ENCODE measurements around the gene SHTN1.

Gene SHTN1

DNA sequence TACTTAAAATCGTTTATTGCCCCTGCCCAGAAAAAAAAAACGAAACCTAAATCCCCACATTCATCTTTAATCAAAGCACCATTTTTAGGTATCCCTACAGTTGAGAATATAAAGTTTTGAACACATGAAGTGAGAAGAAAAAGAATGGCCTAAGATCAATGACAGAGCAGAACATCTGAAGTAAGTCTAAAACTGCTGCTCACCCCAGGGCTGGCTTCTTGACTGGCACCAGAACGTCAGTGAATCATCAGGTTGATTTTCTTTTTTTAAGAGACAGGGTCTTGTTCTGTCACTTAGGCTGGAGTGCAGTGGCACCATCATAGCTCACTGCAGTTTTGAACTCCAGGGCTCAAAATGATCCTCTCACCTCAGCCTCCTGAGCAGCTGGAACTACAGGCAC is 24.9 kb downstream of the SHTN1 start:
- Histone ChIP-seq H3K27ac (ENCODE audit: low read length) (no peak overlapping the region), H3K36me3 (ENCODE audit: control insufficient read depth, low read depth, low read length) (no peaks in the 10 kb centered on the region), H3K9me3 (ENCODE audit: control insufficient read depth, low read depth, low read length) (no peaks in the 10 kb centered on the region), H3K4me3 (ENCODE audit: low read length) (no peak overlapping the region), H3K9ac (ENCODE audit: low read length) (no peak overlapping the region), H3K4me1 (ENCODE audit: control insufficient read depth, low read depth, low read length) (peaks cover 7% of the 10 kb centered on the region), H3K27me3 (ENCODE audit: control insufficient read depth, insufficient read depth, low read length) (no peaks in the 10 kb centered on the region)

DNA sequence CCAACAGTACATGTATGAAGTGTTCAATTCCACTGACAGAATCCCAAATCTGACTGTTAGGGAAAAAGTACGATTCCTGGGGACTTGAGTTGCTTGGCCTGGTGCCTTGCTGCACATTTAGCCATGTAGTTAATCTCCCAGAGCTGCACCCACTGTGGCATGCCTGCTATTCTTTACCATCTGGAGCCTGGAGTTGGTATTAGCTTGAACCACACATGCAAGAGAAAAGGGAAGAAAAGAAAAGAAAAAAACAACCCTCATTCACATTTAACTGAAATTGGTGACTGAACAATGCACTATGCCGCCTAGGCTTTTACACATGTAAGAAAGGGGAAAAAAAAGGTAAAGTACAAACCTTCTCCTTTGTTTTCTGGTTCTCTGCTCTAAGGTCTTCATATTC is 26.1 kb downstream of the SHTN1 start:
- H3K9me3 ChIP-seq (ENCODE audit: control insufficient read depth, low read depth, low read length), result no peaks in the 10 kb centered on the region
- no peaks in the 10 kb centered on the region for H3K27me3 ChIP-seq (ENCODE audit: control insufficient read depth, insufficient read depth, low read length)
- H3K9ac ChIP-seq (ENCODE audit: low read length), result no peak overlapping the region
- no peaks in the 10 kb centered on the region for H3K36me3 ChIP-seq (ENCODE audit: control insufficient read depth, low read depth, low read length)
- no peak overlapping the region for H3K4me3 ChIP-seq (ENCODE audit: low read length)
- H3K27ac ChIP-seq (ENCODE audit: low read length), result no peak overlapping the region
- peaks cover 13% of the 10 kb centered on the region for H3K4me1 ChIP-seq (ENCODE audit: control insufficient read depth, low read depth, low read length)

DNA sequence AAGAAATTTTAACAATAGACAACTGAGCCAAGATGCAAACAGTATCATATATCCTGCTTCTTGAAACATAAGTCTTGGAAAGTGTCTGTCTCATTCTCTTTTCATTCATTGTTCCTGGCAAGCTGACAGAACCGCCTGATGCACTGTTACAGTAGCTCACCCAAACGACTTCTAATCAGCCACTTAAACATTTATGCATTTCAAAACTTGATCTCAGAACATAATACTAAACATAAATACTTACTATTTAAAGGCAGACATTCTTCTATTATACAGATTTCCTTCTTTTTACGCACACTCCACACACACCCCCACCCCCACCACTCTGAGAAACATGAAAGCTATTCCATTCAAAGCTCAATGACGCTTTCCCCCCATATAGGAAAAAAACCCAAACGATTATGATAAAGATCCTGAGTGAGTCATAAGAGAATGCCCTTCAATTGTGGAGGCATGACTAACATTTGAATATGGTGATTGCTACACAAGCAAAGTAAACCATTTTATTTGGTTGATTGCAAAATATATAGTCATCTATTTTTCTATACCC is 30.5 kb downstream of the SHTN1 start:
- Histone ChIP-seq H3K36me3 (ENCODE audit: control insufficient read depth, low read depth, low read length) (no peaks in the 10 kb centered on the region), H3K9me3 (ENCODE audit: control insufficient read depth, low read depth, low read length) (no peaks in the 10 kb centered on the region), H3K9ac (ENCODE audit: low read length) (no peak overlapping the region), H3K27ac (ENCODE audit: low read length) (no peak overlapping the region), H3K4me3 (ENCODE audit: low read length) (no peak overlapping the region), H3K27me3 (ENCODE audit: control insufficient read depth, insufficient read depth, low read length) (no peaks in the 10 kb centered on the region), H3K4me1 (ENCODE audit: control insufficient read depth, low read depth, low read length) (peaks cover 13% of the 10 kb centered on the region)

DNA sequence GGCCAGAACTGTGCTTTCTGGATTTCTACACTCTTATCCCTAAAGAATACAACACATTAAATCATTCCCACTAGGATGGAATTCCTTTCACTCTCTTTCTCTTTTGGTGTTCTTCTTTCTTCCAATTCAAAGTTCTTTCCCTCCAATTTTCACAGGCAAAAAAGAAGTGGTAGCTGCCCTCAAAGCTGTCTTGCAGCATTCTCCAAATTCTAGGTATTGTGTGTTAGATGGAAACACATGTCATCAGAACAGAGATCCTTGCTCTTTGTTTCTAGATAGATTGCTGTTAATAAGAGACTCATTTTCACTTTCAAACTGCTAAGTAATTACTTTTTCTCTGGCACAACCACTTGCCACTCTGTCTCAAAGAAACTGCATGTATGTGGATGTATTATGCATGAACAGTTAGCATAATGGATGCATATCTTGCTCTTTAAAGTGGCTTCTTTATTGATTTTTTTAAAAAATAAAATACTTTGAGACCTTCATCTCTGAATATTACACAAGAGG is 31.0 kb downstream of the SHTN1 start:
- no peak overlapping the region for H3K27ac ChIP-seq (ENCODE audit: low read length)
- H3K27me3 ChIP-seq (ENCODE audit: control insufficient read depth, insufficient read depth, low read length), result no peaks in the 10 kb centered on the region
- no peaks in the 10 kb centered on the region for H3K9me3 ChIP-seq (ENCODE audit: control insufficient read depth, low read depth, low read length)
- H3K4me1 ChIP-seq (ENCODE audit: control insufficient read depth, low read depth, low read length), result peaks cover 11% of the 10 kb centered on the region
- H3K4me3 ChIP-seq (ENCODE audit: low read length), result no peak overlapping the region
- no peak overlapping the region for H3K9ac ChIP-seq (ENCODE audit: low read length)
- no peaks in the 10 kb centered on the region for H3K36me3 ChIP-seq (ENCODE audit: control insufficient read depth, low read depth, low read length)

GRCh38 chr10:116973371-116973905 is 31.5 kb downstream of the SHTN1 start:
- H3K27me3 ChIP-seq (ENCODE audit: control insufficient read depth, insufficient read depth, low read length), result no peaks in the 10 kb centered on the region
- no peaks in the 10 kb centered on the region for H3K36me3 ChIP-seq (ENCODE audit: control insufficient read depth, low read depth, low read length)
- peaks cover 6% of the 10 kb centered on the region for H3K4me1 ChIP-seq (ENCODE audit: control insufficient read depth, low read depth, low read length)
- H3K9ac ChIP-seq (ENCODE audit: low read length), result no peak overlapping the region
- H3K4me3 ChIP-seq (ENCODE audit: low read length), result no peak overlapping the region
- H3K9me3 ChIP-seq (ENCODE audit: control insufficient read depth, low read depth, low read length), result no peaks in the 10 kb centered on the region
- no peak overlapping the region for H3K27ac ChIP-seq (ENCODE audit: low read length)

DNA sequence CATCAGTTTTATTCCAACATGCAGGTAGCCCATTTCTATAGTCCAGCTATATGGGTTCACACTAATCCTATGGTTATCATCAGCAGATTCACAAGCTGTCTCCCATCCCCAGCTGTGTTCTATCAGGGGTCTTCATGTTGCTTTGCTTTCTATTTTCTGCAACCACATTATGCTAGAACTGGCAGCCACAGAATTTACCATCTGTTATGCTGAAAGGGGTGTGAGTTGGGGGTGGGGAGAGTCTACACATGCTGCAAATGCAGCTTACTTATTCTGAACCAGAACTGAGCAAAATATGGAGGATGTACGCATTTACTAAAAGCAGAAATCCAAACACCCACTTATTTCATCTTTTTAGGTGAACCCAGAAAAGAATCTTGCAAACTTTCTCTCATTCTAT is 32.9 kb downstream of the SHTN1 start:
- Histone ChIP-seq H3K9ac (ENCODE audit: low read length) (no peak overlapping the region), H3K36me3 (ENCODE audit: control insufficient read depth, low read depth, low read length) (no peaks in the 10 kb centered on the region), H3K4me1 (ENCODE audit: control insufficient read depth, low read depth, low read length) (peaks cover 6% of the 10 kb centered on the region), H3K9me3 (ENCODE audit: control insufficient read depth, low read depth, low read length) (no peaks in the 10 kb centered on the region), H3K4me3 (ENCODE audit: low read length) (no peak overlapping the region), H3K27ac (ENCODE audit: low read length) (no peak overlapping the region), H3K27me3 (ENCODE audit: control insufficient read depth, insufficient read depth, low read length) (no peaks in the 10 kb centered on the region)

- H3K9ac ChIP-seq (ENCODE audit: low read length), result no peak overlapping the region
- no peaks in the 10 kb centered on the region for H3K9me3 ChIP-seq (ENCODE audit: control insufficient read depth, low read depth, low read length)
- no peak overlapping the region for H3K27ac ChIP-seq (ENCODE audit: low read length)
- H3K27me3 ChIP-seq (ENCODE audit: control insufficient read depth, insufficient read depth, low read length), result no peaks in the 10 kb centered on the region
- H3K4me1 ChIP-seq (ENCODE audit: control insufficient read depth, low read depth, low read length), result peaks cover 6% of the 10 kb centered on the region
- H3K4me3 ChIP-seq (ENCODE audit: low read length), result no peak overlapping the region
- H3K36me3 ChIP-seq (ENCODE audit: control insufficient read depth, low read depth, low read length), result no peaks in the 10 kb centered on the region
These were observed 34.9 kb downstream of the SHTN1 start for GRCh38 chr10:116970050-116970449.

GRCh38 chr10:116968331-116968730 is 36.7 kb downstream of the SHTN1 start:
- Histone ChIP-seq H3K9me3 (ENCODE audit: control insufficient read depth, low read depth, low read length) (no peaks in the 10 kb centered on the region), H3K9ac (ENCODE audit: low read length) (no peak overlapping the region), H3K4me1 (ENCODE audit: control insufficient read depth, low read depth, low read length) (no peaks in the 10 kb centered on the region), H3K27me3 (ENCODE audit: control insufficient read depth, insufficient read depth, low read length) (no peaks in the 10 kb centered on the region), H3K36me3 (ENCODE audit: control insufficient read depth, low read depth, low read length) (no peaks in the 10 kb centered on the region), H3K27ac (ENCODE audit: low read length) (no peak overlapping the region), H3K4me3 (ENCODE audit: low read length) (no peak overlapping the region)

DNA sequence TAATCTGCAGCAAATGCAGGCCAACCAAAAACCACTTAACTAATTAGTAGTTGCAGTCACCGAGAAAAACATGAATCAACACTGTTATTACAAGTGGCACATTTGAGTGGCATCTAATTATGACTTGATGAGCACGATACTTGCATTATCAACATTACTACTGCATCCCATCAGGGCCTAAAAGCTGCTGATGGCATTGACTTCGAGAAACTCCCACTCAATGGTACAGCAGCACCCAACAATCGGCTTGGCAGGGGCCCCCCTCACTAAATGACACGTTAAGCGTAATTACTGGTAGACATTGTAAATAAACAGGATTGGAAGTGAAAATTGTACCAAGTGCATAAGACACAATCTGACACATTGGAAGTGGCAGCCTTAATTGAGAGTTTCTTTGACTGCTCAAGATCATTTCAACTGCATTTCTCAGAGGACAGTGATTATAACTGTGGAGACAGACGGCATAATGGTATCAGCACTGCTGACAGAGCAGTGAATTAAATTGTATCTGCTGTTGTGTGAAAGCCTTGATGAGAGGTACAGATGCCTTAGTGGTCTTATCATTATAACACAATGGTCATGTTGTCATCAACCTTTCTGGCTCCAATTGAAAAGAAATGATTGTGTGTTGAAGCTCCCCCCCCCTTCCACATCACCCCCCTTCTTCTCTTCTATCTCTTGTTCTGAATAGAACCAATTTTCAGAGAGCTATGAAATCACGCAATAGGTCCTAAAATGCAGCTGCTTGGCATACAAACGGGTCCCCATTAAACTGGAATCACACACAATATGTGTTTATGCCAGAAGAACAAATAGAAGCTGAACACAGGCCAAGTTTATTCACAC is 43.4 kb downstream of the SHTN1 start:
- Histone ChIP-seq H3K4me3 (ENCODE audit: low read length) (no peak overlapping the region), H3K4me1 (ENCODE audit: control insufficient read depth, low read depth, low read length) (no peaks in the 10 kb centered on the region), H3K9ac (ENCODE audit: low read length) (no peak overlapping the region), H3K36me3 (ENCODE audit: control insufficient read depth, low read depth, low read length) (no peaks in the 10 kb centered on the region), H3K27ac (ENCODE audit: low read length) (no peak overlapping the region), H3K27me3 (ENCODE audit: control insufficient read depth, insufficient read depth, low read length) (no peaks in the 10 kb centered on the region), H3K9me3 (ENCODE audit: control insufficient read depth, low read depth, low read length) (no peaks in the 10 kb centered on the region)

DNA sequence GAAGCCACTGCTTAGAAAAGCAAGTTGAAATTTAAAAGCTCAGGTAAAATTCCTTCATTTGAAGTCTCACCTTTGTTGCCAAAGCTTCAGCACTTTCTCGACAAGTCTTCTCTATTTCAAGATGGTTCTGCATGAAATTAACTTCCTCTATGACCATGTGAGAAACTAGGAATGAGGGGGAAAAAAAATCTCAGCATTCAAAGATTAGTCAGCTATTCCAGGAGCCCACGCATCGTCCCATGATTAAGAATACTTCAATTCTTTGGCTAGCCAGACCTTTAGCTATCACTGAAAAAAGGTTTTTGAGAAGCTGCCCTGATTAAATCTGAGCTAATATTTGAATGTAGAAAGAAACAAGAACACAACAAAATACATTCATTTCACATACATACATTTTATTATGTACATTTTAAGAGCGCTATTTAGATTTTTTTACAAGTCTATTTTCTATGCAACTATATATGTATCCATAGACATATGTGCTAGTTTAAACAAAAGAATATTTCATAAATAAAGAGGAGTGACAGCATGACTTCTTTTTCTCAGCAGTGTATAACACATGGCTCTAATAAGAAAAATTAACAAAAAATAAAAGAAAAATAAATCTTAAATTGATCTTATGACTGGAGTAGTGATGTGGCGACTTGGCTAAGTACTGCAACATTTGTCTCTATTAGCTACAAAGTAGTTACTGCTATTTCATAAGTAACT is 44.8 kb downstream of the SHTN1 start:
- H3K4me1 ChIP-seq (ENCODE audit: control insufficient read depth, low read depth, low read length), result no peaks in the 10 kb centered on the region
- H3K9me3 ChIP-seq (ENCODE audit: control insufficient read depth, low read depth, low read length), result no peaks in the 10 kb centered on the region
- H3K27me3 ChIP-seq (ENCODE audit: control insufficient read depth, insufficient read depth, low read length), result no peaks in the 10 kb centered on the region
- H3K27ac ChIP-seq (ENCODE audit: low read length), result no peak overlapping the region
- no peaks in the 10 kb centered on the region for H3K36me3 ChIP-seq (ENCODE audit: control insufficient read depth, low read depth, low read length)
- H3K4me3 ChIP-seq (ENCODE audit: low read length), result no peak overlapping the region
- H3K9ac ChIP-seq (ENCODE audit: low read length), result no peak overlapping the region

DNA sequence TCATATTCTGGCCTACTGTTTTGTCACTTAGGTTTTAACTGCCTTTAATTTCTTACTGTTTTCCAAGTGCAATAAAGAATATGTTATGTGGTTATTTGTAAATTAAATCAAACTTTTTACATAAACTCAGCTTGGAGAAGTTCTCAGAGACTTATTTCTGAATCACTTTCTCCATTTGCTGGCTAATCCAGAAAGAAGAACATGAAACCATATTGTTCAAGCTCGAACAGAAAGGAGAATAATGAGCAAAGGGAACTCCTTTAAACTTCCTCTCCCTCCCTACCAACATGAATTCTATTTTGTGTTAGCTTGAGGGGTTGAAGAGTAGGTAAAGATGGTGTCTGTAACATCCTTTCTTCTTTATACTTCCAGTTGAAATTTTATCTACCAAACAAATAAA is 52.3 kb downstream of the SHTN1 start:
- no peaks in the 10 kb centered on the region for H3K9me3 ChIP-seq (ENCODE audit: control insufficient read depth, low read depth, low read length)
- H3K27ac ChIP-seq (ENCODE audit: low read length), result no peak overlapping the region
- H3K4me1 ChIP-seq (ENCODE audit: control insufficient read depth, low read depth, low read length), result peaks cover 8% of the 10 kb centered on the region
- H3K36me3 ChIP-seq (ENCODE audit: control insufficient read depth, low read depth, low read length), result no peaks in the 10 kb centered on the region
- no peak overlapping the region for H3K4me3 ChIP-seq (ENCODE audit: low read length)
- no peaks in the 10 kb centered on the region for H3K27me3 ChIP-seq (ENCODE audit: control insufficient read depth, insufficient read depth, low read length)
- H3K9ac ChIP-seq (ENCODE audit: low read length), result no peak overlapping the region

Measured in iPS-18a (cell line).